GM23248 (cell line): ENCODE data around the gene TLE1. TPM values are rescaled to one million over a fixed set of nuclear protein-coding genes. Genes with fewer than 3 reads are reported as not detected.
A peak's percentile ranks its signal among the peaks of the same experiment; 100 is the strongest.

Experiments used
- DNase-seq: peaks from one replicate; pipeline ENCODE4 v3.0.0-alpha.2; 2015
- H2AFZ ChIP-seq: fragments of 200-600 bp; sonication (generic); 2 replicates; pipeline ENCODE4 v1.6.1; 2016; ENCODE audit warnings: antibody characterized with exemption
- H3F3A ChIP-seq: fragments of 200-600 bp; sonication (generic); 2 replicates; pipeline ENCODE4 v1.6.1; 2016; ENCODE audit warnings: mild to moderate bottlenecking, antibody characterized with exemption, mixed run types; ENCODE audit not compliant: insufficient read depth
- H3K27ac ChIP-seq: fragments of 200-600 bp; sonication (generic); 2 replicates; pipeline ENCODE4 v1.5.1; 2016; ENCODE audit warnings: mild to moderate bottlenecking
- H3K27me3 ChIP-seq: fragments of 200-600 bp; sonication (generic); replicated peaks from 2 replicates; pipeline ENCODE4 v1.6.1; 2016; ENCODE audit warnings: mild to moderate bottlenecking; ENCODE audit not compliant: insufficient read depth
- H3K36me3 ChIP-seq: fragments of 200-600 bp; sonication (generic); 2 replicates; pipeline ENCODE4 v1.6.1; 2016; ENCODE audit warnings: low read depth, mild to moderate bottlenecking
- H3K4me1 ChIP-seq: fragments of 200-600 bp; sonication (generic); 2 replicates; pipeline ENCODE4 v1.6.1; 2016; ENCODE audit warnings: mild to moderate bottlenecking; ENCODE audit not compliant: insufficient read depth
- H3K4me2 ChIP-seq: fragments of 200-600 bp; sonication (generic); one replicate; pipeline ENCODE4 v1.6.1; 2016; ENCODE audit warnings: mild to moderate bottlenecking; ENCODE audit not compliant: unreplicated experiment
- H3K4me3 ChIP-seq: fragments of 200-600 bp; sonication (generic); 2 replicates; pipeline ENCODE4 v1.5.1; 2016; ENCODE audit warnings: mild to moderate bottlenecking
- H3K79me2 ChIP-seq: fragments of 200-600 bp; sonication (generic); 2 replicates; pipeline ENCODE4 v1.6.1; 2016; ENCODE audit warnings: mild to moderate bottlenecking; ENCODE audit not compliant: insufficient read depth
- H3K9ac ChIP-seq: fragments of 200-600 bp; sonication (generic); 2 replicates; pipeline ENCODE4 v1.6.1; 2016; ENCODE audit warnings: mild to moderate bottlenecking
- H3K9me2 ChIP-seq: fragments of 200-600 bp; sonication (generic); 2 replicates; pipeline ENCODE4 v1.6.1; 2016; ENCODE audit warnings: mixed run types, mild to moderate bottlenecking, moderate library complexity; ENCODE audit not compliant: insufficient read depth
- H3K9me3 ChIP-seq: fragments of 200-600 bp; sonication (generic); one replicate; pipeline ENCODE4 v1.6.1; 2017; ENCODE audit warnings: low read depth
- H4K20me1 ChIP-seq: fragments of 200-600 bp; sonication (generic); 2 replicates; pipeline ENCODE4 v1.6.0; 2016; ENCODE audit not compliant: insufficient read depth
- EZH2 ChIP-seq: fragments of 200-600 bp; sonication (generic); IDR thresholded peaks from 2 replicates; pipeline ENCODE4 v1.6.1; 2018; ENCODE audit warnings: antibody characterized with exemption, mild to moderate bottlenecking; ENCODE audit not compliant: insufficient read depth, poor library complexity, severe bottlenecking
- EZH2phosphoT487 ChIP-seq: fragments of 200-600 bp; sonication (generic); IDR thresholded peaks from 2 replicates; pipeline ENCODE4 v1.6.1; 2018; ENCODE audit warnings: antibody characterized with exemption, moderate library complexity, mild to moderate bottlenecking, low read depth; ENCODE audit not compliant: insufficient read depth
- WGBS, 2 experiments: methylation state at CpG; one replicate each; pipeline ENCODE4 v1.1.6; 2015 to 2017; ENCODE audit warnings: low lambda C conversion rate in 2 of 2, low coverage in 1 of 2; ENCODE audit errors: missing lambda C conversion rate in 2 of 2; 5-methylcytosine and 5-hydroxymethylcytosine counted together
- in situ Hi-C: fragments of 300-500 bp; cut with MboI; formaldehyde crosslinking; loops from 2 replicates; pipeline ENCODE4 v1.15.0; 2020
- polyA plus RNA-seq: library from polyadenylated mRNA; unstranded; fragments of >200 nt; fragmentation: Nextera tagmentation; extraction: Ambion mirVana; gene quantifications from 2 replicates; pipeline ENCODE4 v1.2.1, GENCODE V29; 2016
- total RNA-seq: library from RNA; depleted of rRNA; stranded (reverse); fragments of >200 nt; shearing (Covaris generic); gene quantifications from 2 replicates; pipeline ENCODE4 v1.2.3, GENCODE V29; 2014

Gene TLE1
- total and polyA plus RNA-seq, 2 experiments from 2014 or later = 6.4 to 14.4 TPM

DNA sequence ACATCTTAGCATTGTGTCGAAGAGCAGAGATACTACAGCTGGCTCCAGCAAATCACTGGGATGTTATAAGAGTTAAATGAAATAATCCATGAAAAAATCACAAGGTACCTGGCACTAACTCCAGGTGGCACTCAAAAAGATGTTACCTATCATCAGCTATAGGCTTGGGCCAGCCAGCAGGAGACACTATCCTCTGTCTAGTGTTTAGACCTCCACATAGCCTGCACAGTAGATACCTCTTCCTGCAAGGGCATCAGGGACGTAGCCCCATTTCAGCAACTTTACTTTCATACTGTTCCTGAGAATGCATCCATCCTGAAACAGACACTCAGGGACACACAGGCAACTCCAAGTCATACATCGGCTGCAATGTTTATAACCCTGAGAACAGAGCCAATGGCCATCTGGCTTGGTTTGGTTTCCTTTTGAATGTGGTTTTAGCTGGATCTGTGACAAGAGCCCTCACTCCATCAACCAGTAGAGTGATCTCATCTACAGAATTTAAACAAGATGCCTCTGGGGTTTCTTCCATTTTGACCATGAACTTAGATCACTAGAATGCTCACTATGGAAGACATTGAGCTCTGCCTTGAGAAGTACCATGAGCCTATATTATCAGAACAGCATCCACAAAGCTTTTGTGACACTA, 69.9 kb downstream of the TLE1 start:
- Histone ChIP-seq H4K20me1 (no peaks in the 10 kb centered on the region), H3K9ac (no peak overlapping the region), H3K9me3 (no peaks in the 10 kb centered on the region), H3K4me1 (0 out of 2 replicates have a peak, but pooled peaks cover 4% of the 10 kb centered on the region), H3K27me3 (no peaks in the 10 kb centered on the region), H3K4me2 (no peak overlapping the region), H3K79me2 (no peaks in the 10 kb centered on the region), H2AFZ (no peak overlapping the region), H3F3A (no peaks in the 10 kb centered on the region), H3K9me2 (no peaks in the 10 kb centered on the region), H3K4me3 (no peak overlapping the region), H3K36me3 (no peaks in the 10 kb centered on the region), H3K27ac (no peak overlapping the region)
- WGBS, 2 experiments = 68 to 72% methylated on average over 3 of the region's 3 CpGs
- TF ChIP-seq EZH2phosphoT487 = no peak
- TF ChIP-seq EZH2 = no peak
- peak; percentile 63 for DNase-seq
- in situ Hi-C loops = no loop called here

DNA sequence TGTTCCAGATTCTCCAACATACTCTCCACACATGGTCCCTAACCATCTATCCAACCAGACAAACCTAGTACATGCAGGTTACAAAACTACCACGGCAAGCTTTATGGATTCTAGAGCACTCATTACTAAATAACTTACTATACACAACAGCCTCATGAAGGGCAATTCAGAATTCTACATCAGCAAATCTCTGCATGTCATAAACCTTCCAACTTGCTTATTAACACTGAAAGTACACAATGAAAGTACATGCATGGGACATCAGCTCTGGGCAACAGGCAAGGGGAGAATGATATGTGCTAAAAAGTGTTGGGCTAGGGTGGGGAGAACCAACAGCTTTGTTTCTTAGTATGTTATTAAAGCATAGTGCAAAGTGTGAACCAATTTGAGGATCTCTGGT, 70.4 kb downstream of the TLE1 start:
- Histone ChIP-seq H3K27ac (no peak overlapping the region), H4K20me1 (no peaks in the 10 kb centered on the region), H3K27me3 (no peaks in the 10 kb centered on the region), H3K9me3 (no peaks in the 10 kb centered on the region), H3K4me2 (no peak overlapping the region), H3K79me2 (no peaks in the 10 kb centered on the region), H3F3A (no peaks in the 10 kb centered on the region), H3K4me3 (no peak overlapping the region), H3K9ac (no peak overlapping the region), H3K4me1 (0 out of 2 replicates have a peak, but pooled peaks cover 4% of the 10 kb centered on the region), H3K36me3 (no peaks in the 10 kb centered on the region), H3K9me2 (no peaks in the 10 kb centered on the region), H2AFZ (no peak overlapping the region)
- 97 to 100% methylated on average over 1 of the region's 1 CpG for WGBS, 2 experiments
- TF ChIP-seq EZH2phosphoT487 = no peak
- no peak for TF ChIP-seq EZH2
- DNase-seq = no peak
- in situ Hi-C loops = no loop called here

DNA sequence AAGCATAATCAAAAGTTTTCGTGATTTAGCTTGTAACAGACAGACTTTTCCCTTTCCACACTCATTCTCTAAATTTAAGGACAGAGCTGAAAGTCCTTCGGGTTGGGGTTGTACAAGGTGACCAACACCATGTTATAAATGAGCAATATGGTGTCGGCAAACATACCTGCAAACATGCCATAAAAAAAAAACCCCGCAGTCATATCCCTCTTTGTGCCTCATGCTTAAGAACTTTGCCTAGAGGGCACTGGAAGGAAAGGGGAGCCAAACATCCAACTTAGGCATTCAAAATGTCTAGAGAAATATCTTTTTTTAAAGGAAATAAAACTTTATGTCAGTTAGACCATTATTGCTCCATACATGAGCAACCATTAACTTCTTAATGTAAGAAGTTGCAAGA, 73.2 kb downstream of the TLE1 start:
- no peak for DNase-seq
- Histone ChIP-seq H3K9me2 (no peaks in the 10 kb centered on the region), H3K9ac (no peak overlapping the region), H2AFZ (no peak overlapping the region), H3K36me3 (no peaks in the 10 kb centered on the region), H3F3A (no peaks in the 10 kb centered on the region), H3K9me3 (no peaks in the 10 kb centered on the region), H3K4me3 (no peak overlapping the region), H4K20me1 (no peaks in the 10 kb centered on the region), H3K79me2 (no peaks in the 10 kb centered on the region), H3K27ac (no peak overlapping the region), H3K4me1 (peaks cover 13% of the 10 kb centered on the region), H3K27me3 (no peaks in the 10 kb centered on the region), H3K4me2 (no peak overlapping the region)
- TF ChIP-seq EZH2 = no peak
- TF ChIP-seq EZH2phosphoT487 = no peak
- in situ Hi-C loops = no loop called here
- WGBS, 2 experiments = 93 to 97% methylated on average over 4 of the region's 4 CpGs

DNA sequence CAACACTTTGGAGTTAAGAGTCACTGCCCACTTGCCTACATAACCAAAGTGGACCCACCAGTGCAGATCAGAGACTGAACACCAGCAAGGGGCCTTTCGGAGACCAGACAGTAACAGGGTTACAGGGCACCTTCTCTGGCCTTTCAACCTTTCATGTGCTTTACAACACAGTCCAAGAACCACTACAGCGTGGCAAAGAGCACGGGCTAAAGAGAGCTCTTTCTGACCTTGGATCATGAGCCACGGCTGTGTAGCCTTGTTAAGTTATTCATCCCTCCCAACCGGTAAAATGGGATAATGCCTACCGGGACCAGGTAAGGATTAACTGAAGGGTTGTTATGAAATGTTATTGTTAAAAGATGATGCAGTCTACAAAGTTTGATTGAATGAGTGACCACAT, 75.0 kb downstream of the TLE1 start:
- H2AFZ ChIP-seq = no peak overlapping the region
- 94 to 98% methylated on average over 6 of the region's 6 CpGs for WGBS, 2 experiments
- H4K20me1 ChIP-seq = no peaks in the 10 kb centered on the region
- H3K27me3 ChIP-seq = no peaks in the 10 kb centered on the region
- H3K79me2 ChIP-seq = no peaks in the 10 kb centered on the region
- no peak for DNase-seq
- TF ChIP-seq EZH2 (no peak), EZH2phosphoT487 (no peak)
- H3K4me1 ChIP-seq = peaks cover 20% of the 10 kb centered on the region
- no peaks in the 10 kb centered on the region for H3K9me3 ChIP-seq
- H3K4me3 ChIP-seq = no peak overlapping the region
- H3K9ac ChIP-seq = no peak overlapping the region
- no peaks in the 10 kb centered on the region for H3K36me3 ChIP-seq
- H3F3A ChIP-seq = peaks cover 11% of the 10 kb centered on the region; the same call in 1 of the 2 replicates
- no peak overlapping the region for H3K27ac ChIP-seq
- in situ Hi-C loops = no loop called here
- no peak overlapping the region for H3K4me2 ChIP-seq
- no peaks in the 10 kb centered on the region for H3K9me2 ChIP-seq
